OCI-LY7 (cell line): Measurements from ENCODE around the gene LIN28B. TPM values are rescaled to one million over a fixed set of nuclear protein-coding genes. Genes with fewer than 3 reads are reported as not detected.

Experiments
- BruUV-seq: library from RNA; stranded (reverse); fragments of 400-500 nt; replicated peaks from 2 replicates; lab custom pipeline; 2021; lab: Mats Ljungman, UMichigan
- CTCF ChIA-PET: fragments of 300-600 bp; sonication (Branson Sonifier 250); formaldehyde crosslinking; loops from one replicate; lab custom pipeline; 2022; ENCODE audit warnings: antibody characterized with exemption; ENCODE audit not compliant: unreplicated experiment; lab: Charles Lee
- POLR2A ChIA-PET: fragments of 300-600 bp; sonication (Branson Sonifier 250); formaldehyde crosslinking; loops from one replicate; lab custom pipeline; 2022; ENCODE audit warnings: antibody characterized with exemption; lab: Charles Lee
- DNase-seq: peaks from one replicate; pipeline ENCODE4 v3.0.0-alpha.2; 2015; ENCODE audit warnings: low spot score
- H2AFZ ChIP-seq: fragments of 200-600 bp; sonication (generic), shearing (Covaris generic); 2 replicates; pipeline ENCODE4 v1.6.1; 2014; ENCODE audit warnings: mild to moderate bottlenecking, antibody characterized with exemption, low read length, moderate library complexity
- H3K27ac ChIP-seq: fragments of 200-600 bp; sonication (generic); 2 replicates; pipeline ENCODE4 v1.5.1; 2014; ENCODE audit warnings: mixed run types, low read depth, mild to moderate bottlenecking, moderate library complexity, low read length, inconsistent platforms; ENCODE audit not compliant: poor library complexity, severe bottlenecking
- H3K36me3 ChIP-seq: fragments of 200-600 bp; sonication (generic); 2 replicates; pipeline ENCODE4 v1.6.1; 2014; ENCODE audit warnings: mild to moderate bottlenecking, antibody characterized with exemption, low read length, moderate library complexity, mixed read lengths; ENCODE audit not compliant: insufficient read depth
- H3K4me1 ChIP-seq: fragments of 200-600 bp; sonication (generic); 2 replicates; pipeline ENCODE4 v1.5.1; 2014; ENCODE audit warnings: mild to moderate bottlenecking, low read length; ENCODE audit not compliant: insufficient read depth, poor library complexity, severe bottlenecking
- H3K4me2 ChIP-seq: fragments of 200-600 bp; sonication (generic); 2 replicates; pipeline ENCODE4 v1.6.1; 2014; ENCODE audit warnings: mild to moderate bottlenecking, low read length
- H3K4me3 ChIP-seq: fragments of 200-600 bp; sonication (generic); 2 replicates; pipeline ENCODE4 v1.5.1; 2014; ENCODE audit warnings: mild to moderate bottlenecking, low read depth, low read length; ENCODE audit not compliant: poor library complexity, severe bottlenecking
- H3K79me2 ChIP-seq: fragments of 200-600 bp; sonication (generic); 2 replicates; pipeline ENCODE4 v1.6.1; 2016; ENCODE audit warnings: low read depth, mild to moderate bottlenecking, low read length, moderate library complexity, mixed read lengths; ENCODE audit not compliant: insufficient read depth
- H3K9me2 ChIP-seq: fragments of 200-600 bp; sonication (generic); 2 replicates; pipeline ENCODE4 v1.6.1; 2016; ENCODE audit warnings: mild to moderate bottlenecking, low read length, mixed read lengths; ENCODE audit not compliant: insufficient read depth
- H3K9me3 ChIP-seq: fragments of 200-600 bp; sonication (generic); 2 replicates; pipeline ENCODE4 v1.6.1; 2014; ENCODE audit warnings: mild to moderate bottlenecking, mixed run types, low read length, mixed read lengths
- H4K20me1 ChIP-seq: fragments of 200-600 bp; sonication (generic); 2 replicates; pipeline ENCODE4 v1.6.1; 2014; ENCODE audit warnings: mild to moderate bottlenecking, antibody characterized with exemption, low read length, moderate library complexity, mixed read lengths; ENCODE audit not compliant: insufficient read depth
- CTCF ChIP-seq: fragments of 200-600 bp; sonication (generic); conservative IDR thresholded peaks from 2 replicates; pipeline ENCODE4 v1.5.1; 2014; ENCODE audit warnings: mild to moderate bottlenecking, antibody characterized with exemption, low read length, moderate library complexity, mixed read lengths
- EZH2phosphoT487 ChIP-seq: fragments of 200-600 bp; sonication (generic); IDR thresholded peaks from 2 replicates; pipeline ENCODE4 v1.6.1; 2018; ENCODE audit warnings: low read depth, borderline replicate concordance, mild to moderate bottlenecking, mixed run types, antibody characterized with exemption, low read length, moderate library complexity, mixed read lengths
- intact Hi-C: fragments of 100-400 bp; cut with micrococcal nuclease; formaldehyde crosslinking; loops from one replicate; pipeline ENCODE4 v1.10.0; 2022; ENCODE audit not compliant: unreplicated experiment
- total RNA-seq, 2 experiments: library from RNA; depleted of rRNA in 1 of 2; stranded (reverse); fragments of >200 nt in 1 of 2; shearing (Covaris generic) in 1 of 2; gene quantifications; 2 replicates each; pipeline ENCODE4 v1.2.3, GENCODE V29; 2014 to 2022

LIN28B gene
- total RNA-seq, 2 experiments from 2014 or later: not detected

GRCh38 chr6:104983296-104983695 is 26.4 kb downstream of the LIN28B start:
- TF ChIP-seq EZH2phosphoT487: no peak
- TF ChIP-seq CTCF: no peak
- Histone ChIP-seq H3K9me2 (no peaks in the 10 kb centered on the region), H4K20me1 (no peaks in the 10 kb centered on the region), H3K27ac (no peak overlapping the region), H3K4me2 (no peak overlapping the region), H3K4me3 (no peak overlapping the region), H3K79me2 (no peaks in the 10 kb centered on the region), H3K9me3 (no peaks in the 10 kb centered on the region), H2AFZ (no peak overlapping the region), H3K36me3 (no peaks in the 10 kb centered on the region), H3K4me1 (no peaks in the 10 kb centered on the region)
- intact Hi-C loops: no loop called here
- CTCF ChIA-PET: no interaction called here
- POLR2A ChIA-PET: interaction anchor here (0.8 to 1.4 kb wide), 2 partner anchors 14 to 15 kb away, joined by 3 read pairs; no protein-coding TSS in a partner anchor
- BruUV-seq: no TSS peak
- no peak for DNase-seq

DNA sequence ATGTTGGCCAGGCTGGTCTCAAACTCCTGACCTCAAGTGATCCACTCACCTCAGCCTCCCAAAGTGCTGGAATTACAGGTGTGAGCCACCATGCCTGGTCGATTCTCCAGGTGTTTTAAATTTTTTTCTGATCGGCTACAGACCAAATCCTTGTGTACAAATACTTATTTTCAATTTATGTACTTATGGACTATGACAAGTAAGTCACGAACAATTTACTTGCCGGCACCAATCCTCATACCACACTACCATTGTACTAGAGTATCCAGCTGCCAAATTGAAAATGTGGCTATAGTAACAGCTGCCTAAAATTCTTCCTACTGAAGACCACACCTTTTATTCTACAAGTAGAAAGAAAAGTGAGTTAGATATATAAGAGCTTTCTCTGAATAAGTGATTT is 26.9 kb downstream of the LIN28B start:
- Histone ChIP-seq H3K4me3 (no peak overlapping the region), H3K79me2 (no peaks in the 10 kb centered on the region)

More for the DNA sequence above, 26.9 kb downstream of the LIN28B start:
- Histone ChIP-seq H3K4me2 (no peak overlapping the region), H3K27ac (no peak overlapping the region), H3K4me1 (no peaks in the 10 kb centered on the region), H3K9me2 (no peaks in the 10 kb centered on the region), H3K36me3 (no peaks in the 10 kb centered on the region), H3K9me3 (no peaks in the 10 kb centered on the region), H2AFZ (no peak overlapping the region), H4K20me1 (no peaks in the 10 kb centered on the region)
- POLR2A ChIA-PET: interaction anchor here (0.8 kb wide), 1 partner anchor 14 kb away, joined by 3 read pairs; no protein-coding TSS in a partner anchor
- no peak for DNase-seq
- CTCF ChIA-PET: no interaction called here
- no TSS peak for BruUV-seq
- no peak for TF ChIP-seq EZH2phosphoT487
- no peak for TF ChIP-seq CTCF
- intact Hi-C loops: no loop called here
